ENCODE data around the gene UNC80. TPM values are rescaled to one million over a fixed set of nuclear protein-coding genes. Genes with fewer than 3 reads are reported as not detected.

UNC80 gene
- total and polyA plus RNA-seq, 10 donors, result 0.05 to 1.9 (median 0.63) TPM

DNA sequence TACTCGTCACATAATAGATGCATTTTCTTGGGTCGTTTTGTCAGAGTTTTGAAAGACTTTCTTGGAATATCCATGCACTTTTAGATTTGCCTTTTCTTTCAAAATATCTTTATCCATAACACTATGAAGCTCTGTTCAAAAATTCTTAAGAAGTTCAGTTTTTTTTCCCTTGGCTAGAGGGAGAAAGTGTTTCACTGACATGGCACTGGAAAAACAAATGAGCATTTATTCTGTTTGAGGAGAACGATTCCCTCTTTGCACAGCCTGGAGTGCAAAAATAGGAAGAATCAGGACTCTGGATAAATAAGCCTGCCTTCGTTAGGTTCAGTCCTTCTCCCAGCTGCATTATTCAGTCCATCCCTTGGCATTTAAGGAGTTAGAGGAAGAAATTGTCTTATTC is 139.9 kb downstream of the UNC80 start:
- no peak overlapping the region for H3K27ac ChIP-seq
- no peaks in the 10 kb centered on the region for H3K36me3 ChIP-seq
- 77 to 85% (median 81%) methylated on average over 4 of the region's 4 CpGs for WGBS, 5 donors
- DNase-seq, result no peak
- intact Hi-C loops (cut with DNase I; ENCODE audit: low total_unique reads), result no loop called here
- peaks cover 0 to 6% (median 0%) of the 10 kb centered on the region in 7 donors for H3K27me3 ChIP-seq (replicated peaks in 1 of 7)
- H3K9me3 ChIP-seq, result peaks cover 0 to 9% (median 3%) of the 10 kb centered on the region in 8 donors
- no peak overlapping the region for H3K4me3 ChIP-seq
- no peaks in the 10 kb centered on the region for H3K4me1 ChIP-seq
- TF ChIP-seq POLR2A (IDR thresholded peaks at IDR 0.05), result no peak
- TF ChIP-seq POLR2AphosphoS5 (IDR thresholded peaks at IDR 0.05), result no peak
- TF ChIP-seq, protein P1, sequence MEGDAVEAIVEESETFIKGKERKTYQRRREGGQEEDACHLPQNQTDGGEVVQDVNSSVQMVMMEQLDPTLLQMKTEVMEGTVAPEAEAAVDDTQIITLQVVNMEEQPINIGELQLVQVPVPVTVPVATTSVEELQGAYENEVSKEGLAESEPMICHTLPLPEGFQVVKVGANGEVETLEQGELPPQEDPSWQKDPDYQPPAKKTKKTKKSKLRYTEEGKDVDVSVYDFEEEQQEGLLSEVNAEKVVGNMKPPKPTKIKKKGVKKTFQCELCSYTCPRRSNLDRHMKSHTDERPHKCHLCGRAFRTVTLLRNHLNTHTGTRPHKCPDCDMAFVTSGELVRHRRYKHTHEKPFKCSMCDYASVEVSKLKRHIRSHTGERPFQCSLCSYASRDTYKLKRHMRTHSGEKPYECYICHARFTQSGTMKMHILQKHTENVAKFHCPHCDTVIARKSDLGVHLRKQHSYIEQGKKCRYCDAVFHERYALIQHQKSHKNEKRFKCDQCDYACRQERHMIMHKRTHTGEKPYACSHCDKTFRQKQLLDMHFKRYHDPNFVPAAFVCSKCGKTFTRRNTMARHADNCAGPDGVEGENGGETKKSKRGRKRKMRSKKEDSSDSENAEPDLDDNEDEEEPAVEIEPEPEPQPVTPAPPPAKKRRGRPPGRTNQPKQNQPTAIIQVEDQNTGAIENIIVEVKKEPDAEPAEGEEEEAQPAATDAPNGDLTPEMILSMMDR (IDR thresholded peaks at IDR 0.05 in 8 of 11, conservative IDR thresholded peaks at IDR 0.05 in 3 of 11), result no peak

DNA sequence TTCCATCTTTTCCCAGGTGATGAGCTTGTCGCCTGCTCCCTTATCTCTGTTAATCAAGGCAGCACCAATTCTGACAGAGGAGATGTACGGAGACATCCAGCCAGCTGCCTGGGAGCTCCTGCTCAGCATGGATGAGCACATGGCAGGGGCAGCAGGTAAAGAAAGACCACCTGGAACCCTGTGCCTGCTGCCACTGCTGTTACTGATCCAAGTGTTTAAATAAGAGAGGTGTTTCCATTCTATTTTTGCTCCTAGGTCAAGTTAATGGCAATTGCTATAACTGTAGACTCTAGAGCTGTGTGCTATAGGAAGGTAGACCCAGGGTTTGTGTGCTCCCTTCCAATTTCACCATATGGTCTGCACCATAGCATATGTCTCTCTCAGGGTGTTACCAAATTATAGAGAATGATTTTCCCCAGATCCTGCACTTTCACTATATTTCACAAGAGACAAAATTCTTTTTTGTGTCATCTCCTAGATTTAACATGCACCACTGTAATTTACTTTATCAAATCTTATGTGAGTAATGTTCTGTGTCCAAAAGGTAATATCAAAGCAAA is 142.2 kb downstream of the UNC80 start:
- no peak for DNase-seq
- Histone ChIP-seq H3K4me1 (no peaks in the 10 kb centered on the region), H3K9me3 (peaks cover 0 to 6% (median 3%) of the 10 kb centered on the region in 8 donors), H3K4me3 (no peak overlapping the region), H3K36me3 (no peaks in the 10 kb centered on the region), H3K27ac (no peak overlapping the region), H3K27me3 (replicated peaks in 1 of 7) (peaks cover 0 to 6% (median 0%) of the 10 kb centered on the region in 7 donors)
- intact Hi-C loops (cut with DNase I; ENCODE audit: low total_unique reads), result no loop called here
- TF ChIP-seq POLR2AphosphoS5 (IDR thresholded peaks at IDR 0.05) (no peak), POLR2A (IDR thresholded peaks at IDR 0.05) (no peak)
- WGBS, 5 donors, result 85 to 89% (median 86%) methylated on average over 2 of the region's 2 CpGs

DNA sequence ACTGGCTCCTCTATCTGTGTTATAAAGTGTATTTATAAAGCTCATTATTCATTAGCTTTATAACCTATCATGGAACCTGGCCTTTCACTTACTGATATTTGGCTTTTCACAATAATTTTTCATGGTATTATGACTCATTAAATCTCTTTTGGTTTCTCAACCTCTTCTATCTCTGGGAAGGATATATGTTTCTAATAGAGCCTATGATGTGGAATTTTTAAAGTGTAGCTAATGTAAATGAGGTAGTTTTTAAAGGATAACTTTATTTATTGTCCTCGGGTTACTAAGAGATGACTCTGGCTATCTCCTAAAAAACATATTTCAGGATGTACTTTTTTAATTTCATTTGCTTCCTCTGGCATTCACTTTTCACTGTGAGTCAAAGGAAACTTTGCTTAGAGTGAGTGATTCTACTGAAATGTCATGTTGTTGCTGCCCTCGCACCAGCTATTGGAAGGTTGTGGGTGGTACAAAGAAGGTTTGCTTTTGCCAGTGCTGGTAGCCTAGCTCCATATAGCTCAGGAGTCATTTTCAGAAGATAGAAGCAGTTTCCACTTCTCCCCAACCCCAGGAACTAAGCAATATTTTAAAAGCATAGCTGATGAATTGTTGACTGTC is 145.6 kb downstream of the UNC80 start:
- no peaks in the 10 kb centered on the region for H3K4me1 ChIP-seq
- no peaks in the 10 kb centered on the region for H3K36me3 ChIP-seq
- intact Hi-C loops (cut with DNase I; ENCODE audit: low total_unique reads), result no loop called here
- H3K4me3 ChIP-seq, result no peak overlapping the region
- H3K27me3 ChIP-seq (replicated peaks in 1 of 7), result peaks cover 0 to 6% (median 0%) of the 10 kb centered on the region in 7 donors
- H3K9me3 ChIP-seq, result no peaks in the 10 kb centered on the region
- DNase-seq, result no peak
- no peak for TF ChIP-seq POLR2A (IDR thresholded peaks at IDR 0.05)
- TF ChIP-seq, protein P1 (IDR thresholded peaks at IDR 0.05 in 8 of 11, conservative IDR thresholded peaks at IDR 0.05 in 3 of 11), result no peak
- WGBS, 5 donors, result 77 to 93% (median 81%) methylated on average over 2 of the region's 2 CpGs
- no peak overlapping the region for H3K27ac ChIP-seq

DNA sequence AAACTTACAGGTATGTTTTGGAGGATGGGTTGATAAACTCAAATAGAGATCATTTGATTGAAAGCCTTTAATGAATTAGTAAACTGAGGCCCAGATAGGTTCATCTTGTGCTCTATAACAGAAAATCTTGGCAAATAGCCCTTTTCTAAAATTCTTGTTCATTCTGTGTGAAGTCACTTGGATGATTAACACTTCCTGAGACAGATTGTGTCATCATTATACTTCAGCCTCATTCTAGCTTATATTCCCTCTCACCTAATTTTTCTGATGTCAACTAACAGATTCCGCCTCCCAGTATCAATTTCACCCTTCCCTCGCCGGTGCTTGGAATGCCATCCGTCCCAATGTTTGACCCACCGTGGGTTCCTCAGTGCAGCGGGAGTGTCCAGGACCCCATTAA is 146.6 kb downstream of the UNC80 start:
- 90 to 94% (median 92%) methylated on average over 6 of the region's 6 CpGs for WGBS, 5 donors
- intact Hi-C loops (cut with DNase I; ENCODE audit: low total_unique reads), result no loop called here
- Histone ChIP-seq H3K27me3 (replicated peaks in 1 of 7) (peaks cover 0 to 6% (median 0%) of the 10 kb centered on the region in 7 donors), H3K9me3 (no peaks in the 10 kb centered on the region), H3K27ac (no peak overlapping the region), H3K36me3 (no peaks in the 10 kb centered on the region), H3K4me1 (no peaks in the 10 kb centered on the region), H3K4me3 (no peak overlapping the region)
- TF ChIP-seq, protein P1 (IDR thresholded peaks at IDR 0.05 in 8 of 11, conservative IDR thresholded peaks at IDR 0.05 in 3 of 11), result no peak
- TF ChIP-seq POLR2AphosphoS5 (IDR thresholded peaks at IDR 0.05) (no peak), POLR2A (IDR thresholded peaks at IDR 0.05) (no peak)
- no peak for DNase-seq
